GM18861 (cell line): ENCODE measurements around the gene FKTN.

Experiments
- ATAC-seq: cut with Tn5 transposase; IDR thresholded peaks from one replicate; pipeline ENCODE4 v1.9.1; 2021; ENCODE audit not compliant: unreplicated experiment

Gene FKTN

DNA sequence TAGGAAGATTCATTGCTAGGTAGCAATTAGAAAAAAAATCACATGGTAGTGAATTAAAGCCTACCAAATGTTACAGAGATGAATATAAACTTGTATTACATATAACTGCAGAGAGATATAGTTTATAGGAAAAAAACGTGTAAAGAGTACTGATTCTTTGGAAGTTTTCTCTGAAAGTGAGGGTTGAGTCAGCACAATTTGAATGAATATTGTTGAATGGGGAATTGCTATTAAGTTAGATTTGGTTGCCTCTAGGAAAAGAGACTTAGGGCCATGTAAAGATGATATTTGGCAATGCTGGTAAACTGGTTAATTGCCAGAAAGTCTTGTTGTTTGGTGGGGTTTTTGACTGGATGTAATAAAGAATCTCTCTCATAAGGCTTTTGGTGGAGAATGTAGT is 67.2 kb downstream of the FKTN start:
- ATAC-seq: no peak

GRCh38 chr9:105632807-105633206 is 74.9 kb downstream of the FKTN start:
- no peak for ATAC-seq

- ATAC-seq: no peak
Measured at GRCh38 chr9:105633411-105633810, 75.5 kb downstream of the FKTN start.

DNA sequence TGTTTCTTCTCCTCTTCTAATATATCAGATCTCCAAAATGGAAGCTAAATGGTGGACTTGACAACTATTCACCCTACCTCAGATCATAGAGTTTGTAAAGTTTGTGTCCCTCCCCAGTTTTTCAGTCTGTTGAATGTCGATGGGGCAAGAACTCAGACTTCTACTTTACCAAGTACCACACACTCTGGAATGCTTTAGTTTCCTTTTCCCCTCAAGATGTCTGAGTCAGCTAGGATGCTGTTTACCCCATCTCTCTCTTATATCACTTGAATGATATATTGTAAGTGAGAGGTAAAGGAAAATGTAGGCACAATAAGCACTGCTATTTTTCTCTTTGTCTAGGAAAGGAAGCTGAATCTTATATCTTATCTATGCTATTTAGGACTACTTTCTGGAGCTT is 78.4 kb downstream of the FKTN start:
- no peak for ATAC-seq

DNA sequence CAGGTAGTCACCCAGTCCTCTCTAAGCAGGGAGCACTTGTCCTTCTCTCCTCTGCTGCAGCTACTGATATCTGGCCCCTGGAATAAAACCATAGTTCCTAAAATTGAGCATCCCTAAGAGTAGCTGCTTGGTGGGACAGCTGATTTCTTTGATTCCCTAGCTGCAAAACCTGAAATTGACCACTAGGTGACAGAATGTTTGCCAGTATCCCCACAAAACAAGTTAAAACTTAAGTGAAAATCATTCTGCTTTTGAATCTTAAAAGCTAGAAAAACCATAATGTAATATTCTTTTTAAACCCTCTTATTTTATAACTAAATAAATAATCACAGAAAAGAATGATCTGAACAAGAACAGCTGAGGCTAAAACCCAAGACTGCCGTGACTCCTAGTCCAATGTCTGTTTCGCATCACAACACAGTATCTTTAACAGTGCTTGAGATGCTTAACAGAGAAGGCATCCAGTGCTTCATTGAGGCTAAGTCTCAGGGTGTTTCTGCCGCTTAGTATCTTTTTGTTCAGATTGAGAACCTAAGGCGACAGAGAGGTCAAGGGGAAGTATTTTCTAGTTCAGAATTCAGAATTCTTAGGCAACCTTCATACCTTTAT is 80.0 kb downstream of the FKTN start:
- no peak for ATAC-seq

DNA sequence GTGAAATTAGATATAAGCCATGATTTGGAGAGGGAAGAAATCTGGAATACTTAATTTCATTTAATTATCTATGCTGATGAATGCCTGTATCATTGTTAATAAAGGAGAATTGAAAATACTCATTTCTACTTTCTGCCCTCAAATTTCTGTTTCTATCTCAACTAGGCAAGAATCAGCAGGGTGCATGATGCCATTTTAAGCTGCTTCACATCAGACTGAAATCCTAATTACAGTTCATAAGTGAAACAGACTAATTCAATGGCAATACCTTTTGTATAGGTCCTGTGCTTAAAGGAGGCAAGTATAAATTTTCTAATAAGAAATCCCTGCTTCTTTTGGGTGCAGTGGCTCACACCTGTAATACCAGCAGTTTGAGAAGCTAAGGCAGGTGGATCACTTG is 82.0 kb downstream of the FKTN start:
- no peak for ATAC-seq

- ATAC-seq: no peak
Measured at GRCh38 chr9:105643795-105644194, 85.9 kb downstream of the FKTN start.

GRCh38 chr9:105646879-105647594 is 89.1 kb downstream of the FKTN start:
- ATAC-seq: no peak

GRCh38 chr9:105647595-105648349 is 89.8 kb downstream of the FKTN start:
- no peak for ATAC-seq

GRCh38 chr9:105651806-105652205 is 93.9 kb downstream of the FKTN start:
- ATAC-seq: no peak

DNA sequence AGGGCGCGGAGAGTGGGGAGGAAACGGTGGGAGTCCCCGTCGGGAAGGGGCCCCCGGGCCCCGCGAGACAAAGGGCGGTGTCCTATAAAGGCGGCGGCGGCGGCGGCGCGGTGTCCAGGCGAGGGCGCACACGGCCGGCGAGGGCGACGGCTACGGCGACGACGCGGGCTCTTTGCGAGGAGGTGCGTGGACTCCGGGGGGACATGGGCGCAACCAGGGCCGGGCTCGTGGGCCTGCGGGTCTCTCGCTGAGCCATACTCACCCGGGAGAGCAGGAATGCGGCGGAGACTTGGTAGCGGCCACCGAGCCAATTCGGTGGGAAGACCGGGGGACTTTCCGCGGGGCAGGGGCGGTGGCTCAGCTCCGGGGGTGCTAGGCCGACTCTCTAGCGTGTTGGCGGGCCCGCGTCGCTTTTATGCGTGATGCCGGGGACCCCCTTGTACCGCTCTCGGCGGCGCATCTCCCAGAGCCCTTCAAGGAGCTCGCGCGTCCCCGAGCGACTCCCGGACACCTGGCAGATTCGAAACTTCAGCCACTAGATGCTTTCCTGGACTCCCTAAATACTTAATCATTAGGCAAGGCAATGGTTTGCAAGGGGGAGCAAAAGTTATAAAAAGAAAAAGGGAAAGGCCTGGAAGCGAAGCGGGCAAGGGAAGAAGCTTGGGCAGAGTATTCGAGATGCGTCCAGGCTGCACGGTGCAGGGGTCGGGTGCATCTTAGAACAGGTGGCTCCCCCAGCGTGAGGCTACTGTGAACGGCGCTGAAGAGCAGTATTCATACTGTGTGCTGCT is 98.4 kb downstream of the FKTN start:
- ATAC-seq: no peak

- no peak for ATAC-seq
Measured at GRCh38 chr9:105658351-105658750, 100.4 kb downstream of the FKTN start.

DNA sequence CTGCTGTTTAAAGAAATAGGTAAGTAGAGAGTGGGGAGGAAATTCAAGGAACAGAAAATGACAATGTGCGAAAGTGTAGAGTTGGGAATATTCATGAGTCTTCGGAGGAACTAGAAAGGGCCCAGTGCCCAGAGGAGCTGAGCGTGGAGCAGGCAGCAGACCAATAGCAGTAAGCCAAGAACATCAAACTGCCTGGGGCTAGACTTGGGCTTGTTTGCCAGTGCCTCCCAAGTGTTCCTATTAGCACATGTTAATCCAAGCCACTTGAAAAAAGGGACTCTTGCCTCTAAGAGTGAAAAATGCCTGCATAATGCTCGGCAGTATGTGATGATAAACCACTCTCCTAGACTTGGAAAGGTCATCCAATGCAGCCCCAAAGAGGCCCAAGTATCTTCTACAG is 103.1 kb downstream of the FKTN start:
- no peak for ATAC-seq

DNA sequence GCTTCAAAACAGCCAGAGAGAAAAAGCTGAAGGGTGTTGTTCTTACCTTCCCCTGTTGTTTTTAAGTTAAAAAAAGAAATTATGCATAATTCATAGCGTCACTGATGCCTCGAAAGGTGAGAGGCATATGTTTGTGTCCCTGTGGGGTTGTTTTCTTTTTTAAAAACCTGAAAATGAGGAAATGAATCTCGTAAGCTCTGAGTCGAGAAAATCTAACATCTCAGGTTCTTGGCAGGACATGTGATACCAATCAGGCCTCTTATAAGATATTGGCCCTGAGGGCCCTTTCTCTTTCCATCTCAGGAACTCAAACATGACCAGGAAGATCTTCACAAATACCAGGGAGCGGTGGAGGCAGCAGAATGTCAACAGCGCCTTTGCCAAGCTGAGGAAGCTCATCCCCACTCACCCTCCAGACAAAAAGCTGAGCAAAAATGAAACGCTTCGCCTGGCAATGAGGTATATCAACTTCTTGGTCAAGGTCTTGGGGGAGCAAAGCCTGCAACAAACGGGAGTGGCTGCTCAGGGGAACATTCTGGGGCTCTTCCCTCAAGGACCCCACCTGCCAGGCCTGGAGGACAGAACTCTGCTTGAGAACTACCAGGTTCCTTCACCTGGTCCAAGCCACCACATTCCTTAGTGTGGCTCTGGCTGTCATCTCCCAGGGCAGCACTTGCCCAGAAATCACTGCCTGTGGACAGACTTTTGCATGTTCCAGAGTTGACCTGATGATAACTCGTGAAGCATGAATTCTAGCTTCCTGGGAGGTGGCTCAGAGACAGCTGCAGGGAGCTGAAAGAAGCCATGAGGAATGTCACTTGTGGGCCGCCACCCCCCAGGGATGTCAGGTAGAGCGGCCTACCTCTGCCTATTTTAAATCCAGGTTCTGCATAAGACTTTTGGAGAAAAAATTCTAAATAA is 104.5 kb downstream of the FKTN start, which contains the start of gene TAL2:
TAL2 (plus strand) TSS at position 274 of the 921 bp plus-strand sequence; CDS start at position 314, 40 bp downstream.
- peak; percentile 85 for ATAC-seq

DNA sequence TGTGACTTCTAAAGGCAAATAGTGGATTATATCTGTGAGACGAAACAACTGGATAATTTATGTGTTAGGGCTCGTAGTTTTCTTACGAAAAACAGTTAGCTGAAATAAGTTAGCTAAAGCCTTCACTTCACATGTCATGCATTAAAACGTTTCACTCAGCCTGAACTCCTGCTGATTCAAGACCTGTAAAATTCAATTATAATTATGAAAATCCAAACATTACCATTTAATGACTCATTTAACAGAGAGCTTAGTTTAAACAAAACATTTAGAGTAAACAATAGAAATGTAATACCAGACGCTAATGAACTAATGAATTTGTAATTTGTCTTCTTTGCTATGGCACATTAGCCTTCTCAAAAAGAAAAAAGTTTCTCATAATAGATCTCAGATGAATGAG is 106.0 kb downstream of the FKTN start:
- ATAC-seq: no peak

GRCh38 chr9:105667867-105668266 is 109.9 kb downstream of the FKTN start:
- no peak for ATAC-seq

- ATAC-seq: no peak
Measured at GRCh38 chr9:105670315-105670714, 112.4 kb downstream of the FKTN start.

DNA sequence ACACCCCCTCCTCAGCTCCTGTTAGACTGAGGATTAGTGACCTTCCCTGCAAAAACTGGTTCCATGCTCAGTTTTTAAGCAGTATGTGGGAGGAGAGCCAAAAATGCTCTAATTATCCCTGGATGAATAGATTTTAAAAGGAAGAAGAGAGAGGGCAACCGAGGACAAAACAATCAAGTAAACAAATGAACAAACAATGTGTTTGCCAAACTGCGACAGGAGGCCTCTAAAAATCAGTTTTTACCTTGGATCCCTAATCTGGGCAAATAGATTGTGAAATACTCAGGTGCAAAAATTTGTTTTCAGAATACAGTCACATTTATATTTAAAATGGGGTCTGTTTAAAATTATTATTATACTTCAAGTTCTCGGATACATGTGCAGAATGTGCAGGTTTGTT is 112.8 kb downstream of the FKTN start:
- ATAC-seq: no peak

- peak; percentile 39 for ATAC-seq
Measured at GRCh38 chr9:105672711-105673234, 114.8 kb downstream of the FKTN start.

DNA sequence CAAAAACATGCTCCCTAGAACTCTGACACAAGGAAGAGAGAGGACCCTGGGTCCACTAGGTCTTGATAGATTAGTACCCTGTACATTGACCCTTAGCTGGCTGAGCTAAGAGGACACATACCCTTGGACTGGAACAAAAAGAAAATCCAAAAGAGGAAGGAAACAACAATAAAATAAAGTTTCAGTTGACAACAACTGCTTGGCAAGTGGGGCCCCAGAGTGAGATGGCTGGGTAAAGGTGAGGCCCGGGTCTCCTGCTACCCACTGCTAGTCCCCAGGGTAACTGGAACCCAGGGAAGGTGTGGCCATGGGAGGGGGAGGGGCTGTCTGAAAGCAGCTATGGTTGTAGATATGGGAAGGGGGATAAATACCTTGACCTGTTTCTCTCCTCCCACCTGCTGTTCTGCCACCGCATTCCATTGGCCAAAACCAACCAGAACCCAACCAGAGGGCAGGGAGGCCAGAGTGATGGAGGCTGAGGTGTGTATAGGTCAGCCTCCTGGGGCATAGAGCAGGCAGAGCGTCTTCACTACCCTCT is 116.0 kb downstream of the FKTN start:
- ATAC-seq: no peak
